ENCODE results near the gene TM9SF3. TPM values are rescaled to one million over a fixed set of nuclear protein-coding genes. Genes with fewer than 3 reads are reported as not detected.

Gene TM9SF3
- total and polyA plus RNA-seq, 2 of the 4 experiments (the other 2 are of a cell fraction): 33.7 to 61.8 TPM

DNA sequence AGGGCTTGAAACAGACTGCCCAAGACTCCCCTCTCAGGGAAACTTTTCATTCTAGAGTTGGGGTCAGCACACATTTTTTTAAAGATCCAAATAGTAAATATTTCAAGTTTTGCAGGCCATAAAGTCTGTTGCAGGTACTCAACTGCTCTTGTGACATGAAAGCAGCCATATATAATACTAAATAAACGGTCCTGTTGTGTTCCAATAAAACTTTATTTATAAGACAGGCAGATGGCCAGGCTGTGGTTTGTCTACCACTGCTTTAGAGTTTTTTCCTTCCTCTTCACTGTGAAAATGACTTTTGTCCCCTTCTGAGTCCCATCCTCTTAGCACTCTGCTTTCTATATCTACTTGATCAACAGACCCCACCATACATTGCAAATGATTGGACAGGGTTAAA is 40.5 kb upstream of the TM9SF3 start:
- Histone ChIP-seq H2BK120ac (ENCODE audit: low read depth, low read length) (no peak overlapping the region), H3K18ac (ENCODE audit: low read depth, low read length) (no peak overlapping the region), H4K91ac (ENCODE audit: insufficient read depth, low read depth, low read length) (no peak overlapping the region), H3K23ac (ENCODE audit: low read depth, low read length) (no peak overlapping the region), H3K36me3 (ENCODE audit: control insufficient read depth, insufficient read depth, low read length) (no peaks in the 10 kb centered on the region), H3K27me3 (ENCODE audit: control insufficient read depth, insufficient read depth, low read length) (peaks cover 14% of the 10 kb centered on the region), H3K9me3 (ENCODE audit: control insufficient read depth, insufficient read depth, low read length) (no peaks in the 10 kb centered on the region), H3K4ac (ENCODE audit: low read depth, low read length) (no peak overlapping the region), H3K56ac (ENCODE audit: extremely low read depth, insufficient read depth, low read length) (no peak overlapping the region), H4K5ac (ENCODE audit: low read depth, low read length) (no peak overlapping the region), H2AK5ac (ENCODE audit: low read depth, low read length) (no peak overlapping the region), H3K9me1 (ENCODE audit: insufficient read depth, low read length) (no peaks in the 10 kb centered on the region), H3K4me2 (ENCODE audit: low read depth, low read length) (no peak overlapping the region), H3K14ac (replicated peaks; ENCODE audit: low read depth, low read length) (no peak overlapping the region), H3K27ac (ENCODE audit: insufficient read depth, low read length) (no peak overlapping the region), H2BK15ac (ENCODE audit: low read depth, low read length) (no peak overlapping the region), H4K20me1 (ENCODE audit: insufficient read depth, low read length) (no peaks in the 10 kb centered on the region), H3K4me3 (ENCODE audit: insufficient read depth, low read depth, low read length) (no peak overlapping the region), H3K79me1 (ENCODE audit: low read depth in 1 of 2, low read length in 2 of 2) (no peaks in the 10 kb centered on the region), H3K4me1 (ENCODE audit: control insufficient read depth, insufficient read depth, low read length) (no peaks in the 10 kb centered on the region), H2AFZ (replicated peaks; ENCODE audit: low read length, poor library complexity) (no peak overlapping the region), H3K9ac (ENCODE audit: low read depth, low read length) (no peak overlapping the region), H4K8ac (ENCODE audit: low read depth in 2 of 2, low read length in 2 of 2) (no peak overlapping the region), H2BK5ac (ENCODE audit: low read depth, low read length, poor library complexity, severe bottlenecking) (no peak overlapping the region), H2AK9ac (replicated peaks; ENCODE audit: low read depth, low read length, poor library complexity) (no peak overlapping the region), H2BK20ac (ENCODE audit: low read depth, low read length) (no peak overlapping the region)
- dilution Hi-C loops (cut with HindIII; ENCODE audit: low sequenced_read_pairs, unreplicated experiment): no loop called here
- whole genome bisulfite sequencing, 2 experiments (ENCODE audit: extremely low coverage in 2 of 2, insufficient read length in 1 of 2): 88% methylated on average over 1 of the region's 1 CpG; no CpG with 5 or more reads in 1 of the 2 experiments
- TF ChIP-seq MAFK (IDR thresholded peaks at IDR 0.05; ENCODE audit: low read depth, low read length) (no peak), NFE2L2 (IDR thresholded peaks at IDR 0.05; ENCODE audit: low read depth, low read length) (no peak), RAD21 (IDR thresholded peaks at IDR 0.05; ENCODE audit: low read length) (no peak), FOS (IDR thresholded peaks at IDR 0.05; ENCODE audit: low read depth, low read length) (no peak), CHD1 (IDR thresholded peaks at IDR 0.05; ENCODE audit: low read depth, low read length) (no peak), BHLHE40 (IDR thresholded peaks at IDR 0.05; ENCODE audit: low read depth, low read length) (no peak)
- ATAC-seq (ENCODE audit: low read depth): no peak
- CTCF ChIA-PET: no interaction called here
- intact Hi-C loops (cut with micrococcal nuclease): no loop called here
- BruUV-seq (replicated peaks): no TSS peak
- in situ Hi-C loops (cut with MboI; ENCODE audit: low sequenced_read_pairs): no loop called here
- no peak for DNase-seq
- POLR2A ChIA-PET (ENCODE audit: unreplicated experiment): no interaction called here
